22Rv1 (cell line): ENCODE data around the gene LAPTM5.
A peak's percentile ranks its signal among the peaks of the same experiment; 100 is the strongest.

Source experiments
- H3K27ac ChIP-seq: fragments of 450-650 bp; 2 replicates; pipeline ENCODE4 v1.5.1; 2017
- CTCF ChIP-seq: fragments of 450-650 bp; IDR thresholded peaks from 2 replicates; pipeline ENCODE4 v1.5.1; 2017; ENCODE audit warnings: mild to moderate bottlenecking
- ZFX ChIP-seq: fragments of 450-650 bp; IDR thresholded peaks from 2 replicates; pipeline ENCODE4 v1.6.1; 2017; ENCODE audit warnings: antibody characterized with exemption, borderline replicate concordance

The LAPTM5 gene

DNA sequence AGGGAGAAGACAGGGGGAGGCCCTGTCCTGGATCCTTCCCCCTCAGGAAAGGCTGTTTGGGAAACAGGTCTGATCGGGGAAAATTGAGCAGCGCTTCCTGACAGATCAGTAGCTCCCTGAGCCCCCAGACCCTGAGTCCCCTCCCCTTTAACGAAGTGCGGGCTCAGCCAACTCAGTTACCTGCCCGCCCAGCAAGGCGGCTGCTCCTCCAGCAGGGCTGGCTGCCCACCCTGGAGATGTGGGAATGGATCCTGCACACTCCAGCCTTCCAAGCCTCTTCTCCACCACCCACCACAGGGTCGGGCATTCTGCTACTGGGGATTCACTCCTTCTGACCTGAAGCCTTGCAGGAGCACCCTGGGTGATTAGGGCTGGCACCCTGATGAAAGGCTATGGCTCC lies 27.6 kb upstream of the LAPTM5 start:
- TF ChIP-seq ZFX (no peak), CTCF (no peak)
- no peak overlapping the region for H3K27ac ChIP-seq

DNA sequence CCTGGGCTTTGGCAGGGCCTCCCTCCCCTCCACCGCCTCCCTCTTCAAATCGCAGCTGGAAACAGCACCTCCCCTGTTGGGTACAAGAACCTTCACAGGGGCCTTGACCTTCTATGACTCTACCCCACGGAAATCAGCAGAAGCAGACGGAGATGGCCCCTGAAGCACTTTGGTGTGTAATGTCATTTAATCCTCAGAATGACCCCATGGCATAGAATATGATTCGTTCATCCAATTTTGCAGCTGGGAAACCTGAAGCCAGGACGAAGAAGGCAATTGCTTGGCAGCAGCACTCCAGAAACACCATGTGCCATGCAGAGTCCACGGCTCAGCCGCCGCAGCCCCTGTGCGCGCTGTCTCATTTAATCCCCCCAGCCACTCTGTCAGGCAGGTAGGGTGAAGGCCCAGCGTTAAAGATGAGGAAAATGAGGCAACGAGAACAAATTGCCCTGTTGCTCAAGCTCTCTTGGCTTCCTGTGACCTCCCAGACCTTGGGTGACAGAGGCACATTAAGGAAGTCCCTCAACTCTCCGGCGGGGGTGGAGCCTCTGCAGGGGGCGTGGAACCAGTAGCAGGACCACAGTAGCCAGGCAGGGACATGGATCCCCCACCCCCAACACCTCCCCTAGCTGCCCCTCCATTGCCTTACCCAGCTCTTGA lies 25.8 kb upstream of the LAPTM5 start:
- H3K27ac ChIP-seq, result no peak overlapping the region
- TF ChIP-seq ZFX (no peak), CTCF (no peak)

- TF ChIP-seq CTCF (peak; percentile 82), ZFX (no peak)
- H3K27ac ChIP-seq, result no peak overlapping the region
These were observed 25.0 kb upstream of the LAPTM5 start for GRCh38 chr1:30782361-30783255.

DNA sequence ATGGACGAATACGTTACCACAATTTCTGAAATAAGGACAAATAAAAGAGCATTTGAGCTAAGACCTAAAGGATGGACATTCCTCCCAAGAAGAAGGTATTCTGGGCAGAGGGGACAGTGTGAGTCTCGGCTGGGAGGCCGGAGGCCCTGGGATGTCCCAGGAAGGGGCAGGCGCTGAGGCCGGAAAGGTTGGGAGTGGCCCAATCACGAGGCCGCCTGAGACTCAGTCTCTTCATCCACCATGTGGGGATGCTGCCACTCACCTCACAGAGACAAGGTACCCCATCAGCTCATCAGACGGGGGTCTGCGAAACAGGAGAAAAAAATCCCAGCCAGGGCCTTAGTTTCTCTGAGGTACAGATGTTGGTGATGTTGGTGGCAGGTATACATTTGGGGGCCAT lies 24.3 kb upstream of the LAPTM5 start:
- no peak for TF ChIP-seq ZFX
- TF ChIP-seq CTCF, result no peak
- H3K27ac ChIP-seq, result no peak overlapping the region

GRCh38 chr1:30780409-30780808 lies 22.8 kb upstream of the LAPTM5 start:
- H3K27ac ChIP-seq, result no peak overlapping the region
- TF ChIP-seq ZFX (no peak), CTCF (no peak)

GRCh38 chr1:30779294-30780071 lies 21.9 kb upstream of the LAPTM5 start:
- TF ChIP-seq CTCF (peak; percentile 94), ZFX (no peak)
- H3K27ac ChIP-seq, result peak overlapping the region; percentile 33; the same call in 1 of the 2 replicates
